ENCODE measurements around the gene MINK1.
A peak's percentile ranks its signal among the peaks of the same experiment; 100 is the strongest.

Gene MINK1

GRCh38 chr17:4897785-4898184, 64.6 kb downstream of the MINK1 start:
- H3K27me3 ChIP-seq (ENCODE audit: insufficient read depth, poor library complexity, severe bottlenecking): peaks cover 7% of the 10 kb centered on the region
- H3K4me3 ChIP-seq (replicated peaks; ENCODE audit: insufficient read depth, low read length): no peak overlapping the region
- DNase-seq (ENCODE audit: low read depth in 1 of 2, low spot score in 1 of 2): no peak
- TF ChIP-seq GABPA (IDR thresholded peaks at IDR 0.05; ENCODE audit: low read depth) (no peak), CTCF (IDR thresholded peaks at IDR 0.05; ENCODE audit: insufficient read depth, low read length) (no peak), POLR2AphosphoS5 (IDR thresholded peaks at IDR 0.05; ENCODE audit: low read depth) (no peak), SPI1 (IDR thresholded peaks at IDR 0.05; ENCODE audit: borderline replicate concordance, low read depth) (no peak), REST (IDR thresholded peaks at IDR 0.05; ENCODE audit: insufficient replicate concordance, low read depth) (no peak)
- H3K27ac ChIP-seq (replicated peaks): no peak overlapping the region

- no peak overlapping the region for H3K27ac ChIP-seq (replicated peaks)
Measured at GRCh38 chr17:4898351-4898750, 65.2 kb downstream of the MINK1 start.

GRCh38 chr17:4898927-4899326, 65.8 kb downstream of the MINK1 start:
- Histone ChIP-seq H3K27me3 (ENCODE audit: insufficient read depth, poor library complexity, severe bottlenecking) (peaks cover 7% of the 10 kb centered on the region), H3K4me3 (replicated peaks; ENCODE audit: insufficient read depth, low read length) (peak overlapping the region; percentile 48), H3K27ac (replicated peaks) (no peak overlapping the region)
- DNase-seq (ENCODE audit: low read depth in 1 of 2, low spot score in 1 of 2): no peak
- TF ChIP-seq SPI1 (IDR thresholded peaks at IDR 0.05; ENCODE audit: borderline replicate concordance, low read depth): no peak
- TF ChIP-seq CTCF (IDR thresholded peaks at IDR 0.05; ENCODE audit: insufficient read depth, low read length): no peak
- no peak for TF ChIP-seq POLR2AphosphoS5 (IDR thresholded peaks at IDR 0.05; ENCODE audit: low read depth)
- no peak for TF ChIP-seq GABPA (IDR thresholded peaks at IDR 0.05; ENCODE audit: low read depth)
- no peak for TF ChIP-seq REST (IDR thresholded peaks at IDR 0.05; ENCODE audit: insufficient replicate concordance, low read depth)

More at GRCh38 chr17:4898351-4898750, 65.2 kb downstream of the MINK1 start:
- Histone ChIP-seq H3K27me3 (ENCODE audit: insufficient read depth, poor library complexity, severe bottlenecking) (peaks cover 7% of the 10 kb centered on the region), H3K4me3 (replicated peaks; ENCODE audit: insufficient read depth, low read length) (no peak overlapping the region)
- TF ChIP-seq REST (IDR thresholded peaks at IDR 0.05; ENCODE audit: insufficient replicate concordance, low read depth) (no peak), GABPA (IDR thresholded peaks at IDR 0.05; ENCODE audit: low read depth) (no peak), CTCF (IDR thresholded peaks at IDR 0.05; ENCODE audit: insufficient read depth, low read length) (no peak), SPI1 (IDR thresholded peaks at IDR 0.05; ENCODE audit: borderline replicate concordance, low read depth) (no peak), POLR2AphosphoS5 (IDR thresholded peaks at IDR 0.05; ENCODE audit: low read depth) (no peak)
- DNase-seq (ENCODE audit: low read depth in 1 of 2, low spot score in 1 of 2): no peak
